Activated T-helper 1 cell treated with anti-CD3 and anti-CD28 coated beads, Interleukin-12 subunit alpha, Interleukin-12 subunit beta, Interleukin-2, Interleukin-4 antibody, amounts not matched to agents 30 ng/mL and 10 ng/mL and 1 ng/mL, durations not matched to agents 14 hours and 24 hours and 36 hours (primary cell): ENCODE results near the gene PHOX2A. TPM values are rescaled to one million over a fixed set of nuclear protein-coding genes. Genes with fewer than 3 reads are reported as not detected.

Experiments
- DNase-seq: peaks from one replicate; pipeline ENCODE4 v3.0.0; 2021; ENCODE audit warnings: low spot score
- H3K27ac Mint-ChIP-seq: one replicate; pipeline ENCODE4 v1.8.0; 2021; ENCODE audit warnings: mild to moderate bottlenecking, mixed read lengths
- H3K27me3 Mint-ChIP-seq: one replicate; pipeline ENCODE4 v1.8.0; 2022; ENCODE audit warnings: mild to moderate bottlenecking, moderate library complexity, mixed read lengths; ENCODE audit not compliant: insufficient read depth
- H3K36me3 Mint-ChIP-seq: one replicate; pipeline ENCODE4 v1.8.0; 2021; ENCODE audit warnings: low read depth, mixed read lengths
- H3K4me1 Mint-ChIP-seq: one replicate; pipeline ENCODE4 v1.8.0; 2021; ENCODE audit warnings: low read depth, mixed read lengths
- H3K4me3 Mint-ChIP-seq: one replicate; pipeline ENCODE4 v1.8.0; 2021; ENCODE audit warnings: mild to moderate bottlenecking, moderate library complexity, mixed read lengths
- H3K9me3 Mint-ChIP-seq: one replicate; pipeline ENCODE4 v1.8.0; 2021; ENCODE audit warnings: mixed read lengths
- intact Hi-C: fragments of 100-400 bp; cut with micrococcal nuclease; formaldehyde crosslinking; loops from one replicate; pipeline ENCODE4 v1.15.1; 2024
- total RNA-seq: library from RNA; stranded (reverse); gene quantifications from 2 replicates; pipeline ENCODE4 v1.2.3, GENCODE V29; 2022

PHOX2A gene
- total RNA-seq, 1 donor from 2014 or later, result not detected

GRCh38 chr11:72236774-72237111 is 7.2 kb downstream of the PHOX2A start:
- intact Hi-C loops, result no loop called here
- Mint-ChIP-seq H3K4me3 (no peak overlapping the region), H3K27me3 (peaks cover 24% of the 10 kb centered on the region), H3K27ac (no peak overlapping the region), H3K9me3 (no peaks in the 10 kb centered on the region), H3K36me3 (peaks cover 36% of the 10 kb centered on the region), H3K4me1 (peaks cover 7% of the 10 kb centered on the region)
- no peak for DNase-seq

- intact Hi-C loops, result no loop called here
- no peak overlapping the region for H3K27ac Mint-ChIP-seq
Measured at GRCh38 chr11:72236083-72236697, 7.8 kb downstream of the PHOX2A start.

GRCh38 chr11:72235351-72236057 is 8.5 kb downstream of the PHOX2A start:
- no peak overlapping the region for H3K27ac Mint-ChIP-seq
- no peak overlapping the region for H3K4me3 Mint-ChIP-seq
- DNase-seq, result no peak
- H3K36me3 Mint-ChIP-seq, result peaks cover 38% of the 10 kb centered on the region
- peaks cover 4% of the 10 kb centered on the region for H3K4me1 Mint-ChIP-seq
- H3K9me3 Mint-ChIP-seq, result no peaks in the 10 kb centered on the region
- peaks cover 13% of the 10 kb centered on the region for H3K27me3 Mint-ChIP-seq
- intact Hi-C loops, result no loop called here

More at GRCh38 chr11:72236083-72236697, 7.8 kb downstream of the PHOX2A start:
- Mint-ChIP-seq H3K36me3 (peaks cover 38% of the 10 kb centered on the region), H3K9me3 (no peaks in the 10 kb centered on the region), H3K4me1 (peaks cover 5% of the 10 kb centered on the region), H3K27me3 (peaks cover 19% of the 10 kb centered on the region), H3K4me3 (no peak overlapping the region)
- no peak for DNase-seq

GRCh38 chr11:72234920-72235319 is 9.1 kb downstream of the PHOX2A start:
- no peak for DNase-seq
- Mint-ChIP-seq H3K36me3 (peaks cover 36% of the 10 kb centered on the region), H3K9me3 (no peaks in the 10 kb centered on the region), H3K27ac (no peak overlapping the region), H3K27me3 (peaks cover 9% of the 10 kb centered on the region), H3K4me1 (no peaks in the 10 kb centered on the region), H3K4me3 (no peak overlapping the region)
- intact Hi-C loops, result no loop called here

GRCh38 chr11:72234514-72234830 is 9.5 kb downstream of the PHOX2A start:
- no peak overlapping the region for H3K4me3 Mint-ChIP-seq
- no peak for DNase-seq
- peaks cover 38% of the 10 kb centered on the region for H3K36me3 Mint-ChIP-seq
- H3K9me3 Mint-ChIP-seq, result no peaks in the 10 kb centered on the region
- H3K27ac Mint-ChIP-seq, result no peak overlapping the region
- no peaks in the 10 kb centered on the region for H3K4me1 Mint-ChIP-seq
- intact Hi-C loops, result no loop called here
- H3K27me3 Mint-ChIP-seq, result peaks cover 8% of the 10 kb centered on the region

- Mint-ChIP-seq H3K27ac (no peak overlapping the region), H3K4me1 (no peaks in the 10 kb centered on the region), H3K4me3 (no peak overlapping the region), H3K36me3 (peaks cover 42% of the 10 kb centered on the region), H3K27me3 (peaks cover 5% of the 10 kb centered on the region), H3K9me3 (no peaks in the 10 kb centered on the region)
- no peak for DNase-seq
- intact Hi-C loops, result no loop called here
Measured at GRCh38 chr11:72233773-72234513, 10.0 kb downstream of the PHOX2A start.

- H3K27ac Mint-ChIP-seq, result no peak overlapping the region
- intact Hi-C loops, result no loop called here
- no peak for DNase-seq
- H3K4me1 Mint-ChIP-seq, result no peaks in the 10 kb centered on the region
- no peaks in the 10 kb centered on the region for H3K9me3 Mint-ChIP-seq
- H3K27me3 Mint-ChIP-seq, result peaks cover under 1% of the 10 kb centered on the region
- H3K36me3 Mint-ChIP-seq, result peaks cover 41% of the 10 kb centered on the region
- H3K4me3 Mint-ChIP-seq, result no peak overlapping the region
Measured at GRCh38 chr11:72233056-72233772, 10.8 kb downstream of the PHOX2A start.

GRCh38 chr11:72232260-72233055 is 11.5 kb downstream of the PHOX2A start:
- Mint-ChIP-seq H3K4me3 (no peak overlapping the region), H3K27ac (no peak overlapping the region), H3K27me3 (no peaks in the 10 kb centered on the region), H3K36me3 (peaks cover 40% of the 10 kb centered on the region), H3K9me3 (no peaks in the 10 kb centered on the region), H3K4me1 (no peaks in the 10 kb centered on the region)
- intact Hi-C loops, result no loop called here
- DNase-seq, result no peak

- H3K27me3 Mint-ChIP-seq, result no peaks in the 10 kb centered on the region
- H3K9me3 Mint-ChIP-seq, result no peaks in the 10 kb centered on the region
- H3K4me3 Mint-ChIP-seq, result no peak overlapping the region
- intact Hi-C loops, result no loop called here
- no peak overlapping the region for H3K27ac Mint-ChIP-seq
- DNase-seq, result no peak
- H3K36me3 Mint-ChIP-seq, result peaks cover 36% of the 10 kb centered on the region
- H3K4me1 Mint-ChIP-seq, result no peaks in the 10 kb centered on the region
Measured at GRCh38 chr11:72231396-72232259, 12.3 kb downstream of the PHOX2A start.

GRCh38 chr11:72230764-72231365 is 13.1 kb downstream of the PHOX2A start:
- H3K4me1 Mint-ChIP-seq, result no peaks in the 10 kb centered on the region
- intact Hi-C loops, result no loop called here
- peaks cover 31% of the 10 kb centered on the region for H3K36me3 Mint-ChIP-seq
- no peak for DNase-seq
- no peaks in the 10 kb centered on the region for H3K27me3 Mint-ChIP-seq
- no peak overlapping the region for H3K27ac Mint-ChIP-seq
- no peak overlapping the region for H3K4me3 Mint-ChIP-seq
- no peaks in the 10 kb centered on the region for H3K9me3 Mint-ChIP-seq

- intact Hi-C loops, result loop anchor here (10.0 kb wide), 1 partner anchor 1145 kb away; the partner anchor contains the start of gene RELT
- Mint-ChIP-seq H3K9me3 (no peaks in the 10 kb centered on the region), H3K4me3 (no peak overlapping the region), H3K27me3 (no peaks in the 10 kb centered on the region), H3K27ac (no peak overlapping the region), H3K36me3 (peaks cover 31% of the 10 kb centered on the region), H3K4me1 (peaks cover 7% of the 10 kb centered on the region)
- DNase-seq, result no peak
Measured at GRCh38 chr11:72229925-72230763, 13.8 kb downstream of the PHOX2A start.
